GM12878 (cell line): Measurements from ENCODE around the gene TSPEAR.

Experiments
- ATF3 ChIP-seq: IDR thresholded peaks from 2 replicates; pipeline ENCODE4 v1.6.1; 2011; ENCODE audit warnings: low read depth, mild to moderate bottlenecking, low read length, moderate library complexity, borderline replicate concordance; ENCODE audit errors: extremely low read depth
- CREB1 ChIP-seq: IDR thresholded peaks from 2 replicates; pipeline ENCODE4 v1.6.1; 2012; ENCODE audit warnings: low read depth, mild to moderate bottlenecking, inconsistent platforms
- CTCF ChIP-seq, 3 experiments: IDR thresholded peaks in 2 of 3; conservative IDR thresholded peaks in 1 of 3; 2 replicates each; pipeline ENCODE4 v1.5.1; 2011; ENCODE audit warnings: low read depth in 3 of 3, low read length in 3 of 3, mild to moderate bottlenecking in 3 of 3, control low read depth in 2 of 3, moderate library complexity in 2 of 3, inconsistent platforms in 1 of 3, mixed read lengths in 1 of 3; ENCODE audit not compliant: control insufficient read depth in 2 of 3, insufficient read depth in 1 of 3; ENCODE audit errors: extremely low read depth in 1 of 3
- EGR1 ChIP-seq, 2 experiments: IDR thresholded peaks; 1 replicate in 1 of 2; 2 replicates in 1 of 2; pipeline ENCODE4 v1.6.1; 2011 to 2012; ENCODE audit warnings: low read depth in 2 of 2, low read length in 2 of 2, borderline replicate concordance in 1 of 2, mild to moderate bottlenecking in 1 of 2, moderate library complexity in 1 of 2
- ELK1 ChIP-seq: IDR thresholded peaks from 2 replicates; pipeline ENCODE4 v1.6.1; 2012; ENCODE audit warnings: low read depth, low read length, improper control_type of control experiment
- EP300 ChIP-seq, 2 experiments: fragments of 150-350 bp in 1 of 2; IDR thresholded peaks; 2 replicates each; pipeline ENCODE4 v1.6.1; 2011 to 2012; ENCODE audit warnings: low read depth in 2 of 2, low read length in 2 of 2, borderline replicate concordance in 1 of 2, improper control_type of control experiment in 1 of 2, inconsistent platforms in 1 of 2; ENCODE audit not compliant: control insufficient read depth in 1 of 2
- EZH2 ChIP-seq: IDR thresholded peaks from 2 replicates; pipeline ENCODE4 v1.6.1; 2012; ENCODE audit warnings: low read depth, mild to moderate bottlenecking, control low read depth, inconsistent platforms, low read length, borderline replicate concordance; ENCODE audit not compliant: control insufficient read depth
- MTA3 ChIP-seq: IDR thresholded peaks from 2 replicates; pipeline ENCODE4 v1.6.1; 2012; ENCODE audit warnings: low read length, inconsistent platforms, borderline replicate concordance
- POLR2AphosphoS5 ChIP-seq: IDR thresholded peaks from 2 replicates; pipeline ENCODE4 v1.6.1; 2011; ENCODE audit warnings: mild to moderate bottlenecking, low read length, inconsistent platforms
- REST ChIP-seq: IDR thresholded peaks from 2 replicates; pipeline ENCODE4 v1.6.1; 2012; ENCODE audit warnings: mild to moderate bottlenecking, low read depth, low read length
- ZBTB33 ChIP-seq: fragments of 450-650 bp; IDR thresholded peaks from 2 replicates; pipeline ENCODE4 v1.6.1; 2017; ENCODE audit warnings: mild to moderate bottlenecking

GRCh38 chr21:44637018-44637850 is 74.1 kb downstream of the TSPEAR start, which contains the start of gene KRTAP10-10:
- TF ChIP-seq ZBTB33 = no peak
- no peak for TF ChIP-seq ELK1
- TF ChIP-seq EZH2 = no peak
- no peak for TF ChIP-seq CTCF (IDR thresholded peaks at IDR 0.05 in 2 of 3, conservative IDR thresholded peaks at IDR 0.05 in 1 of 3; ENCODE audit: control insufficient read depth in 2 of 3, extremely low read depth in 1 of 3, insufficient read depth in 1 of 3, low read depth in 3 of 3, low read length in 3 of 3)
- TF ChIP-seq REST = no peak
- no peak for TF ChIP-seq EP300 (IDR thresholded peaks at IDR 0.05; ENCODE audit: borderline replicate concordance in 1 of 2, control insufficient read depth in 1 of 2, low read depth in 2 of 2, low read length in 2 of 2)
- no peak for TF ChIP-seq POLR2AphosphoS5
- no peak for TF ChIP-seq CREB1
- no peak for TF ChIP-seq ATF3
- TF ChIP-seq MTA3 = no peak
- TF ChIP-seq EGR1 (IDR thresholded peaks at IDR 0.05; ENCODE audit: borderline replicate concordance in 1 of 2, low read depth in 2 of 2, low read length in 2 of 2) = no peak
